Epithelial cell of esophagus (primary cell): ENCODE measurements around the gene C5orf46.

Experiments
- DNase-seq: peaks from one replicate; pipeline ENCODE4 v3.0.0; 2010; ENCODE audit warnings: low read depth
- H3K4me3 ChIP-seq: 2 replicates; pipeline ENCODE4 v1.5.1; 2011; ENCODE audit warnings: mild to moderate bottlenecking, low read length, control low read depth
- CTCF ChIP-seq: IDR thresholded peaks from 2 replicates; pipeline ENCODE4 v1.5.1; 2011; ENCODE audit warnings: low read depth, mild to moderate bottlenecking, low read length, control low read depth, inconsistent platforms; ENCODE audit not compliant: insufficient read depth; ENCODE audit errors: missing control alignments

The C5orf46 gene

GRCh38 chr5:147851578-147851977 is 54.8 kb downstream of the C5orf46 start:
- no peak for TF ChIP-seq CTCF
- DNase-seq = no peak
- H3K4me3 ChIP-seq = no peak overlapping the region

- no peak for TF ChIP-seq CTCF
- no peak overlapping the region for H3K4me3 ChIP-seq
- DNase-seq = no peak
Observed at GRCh38 chr5:147849226-147849625, 57.1 kb downstream of the C5orf46 start.

- no peak for TF ChIP-seq CTCF
- DNase-seq = no peak
- no peak overlapping the region for H3K4me3 ChIP-seq
Observed at GRCh38 chr5:147845618-147846017, 60.7 kb downstream of the C5orf46 start.

GRCh38 chr5:147844846-147845245 is 61.5 kb downstream of the C5orf46 start:
- H3K4me3 ChIP-seq = no peak overlapping the region
- TF ChIP-seq CTCF = no peak
- no peak for DNase-seq

- no peak for DNase-seq
- TF ChIP-seq CTCF = no peak
- no peak overlapping the region for H3K4me3 ChIP-seq
Observed at GRCh38 chr5:147842869-147843268, 63.5 kb downstream of the C5orf46 start.
